ENCODE data around the gene CYB561. TPM values are rescaled to one million over a fixed set of nuclear protein-coding genes. Genes with fewer than 3 reads are reported as not detected.
A peak's percentile ranks its signal among the peaks of the same experiment; 100 is the strongest.

Gene CYB561
- total RNA-seq, 1 experiment from 2014 or later, result 67.6 TPM

DNA sequence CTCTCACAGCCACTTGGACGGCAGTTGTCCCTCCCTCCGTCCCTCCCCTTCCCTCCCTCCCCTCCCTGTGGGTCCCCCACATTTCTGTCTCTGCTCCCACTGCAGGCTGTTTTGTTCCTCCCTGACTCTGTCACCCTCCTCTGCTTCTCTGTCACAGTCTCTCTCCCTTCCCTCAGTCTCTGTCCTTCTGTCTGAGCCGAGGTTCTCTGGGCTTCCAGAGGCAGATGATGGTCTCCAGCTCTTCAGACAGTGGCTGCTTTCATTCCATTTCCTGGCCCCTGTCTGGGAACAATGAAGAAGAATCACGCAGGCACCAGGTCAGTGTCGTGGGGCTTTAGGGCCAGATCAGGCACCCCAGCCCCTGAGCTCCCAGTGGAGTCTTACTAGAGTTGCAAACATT lies 8.8 kb upstream of the CYB561 start:
- DNase-seq (ENCODE audit: low read depth, low spot score) (no peak), ATAC-seq (no peak)
- H3K4me3 ChIP-seq (replicated peaks in 1 of 2; ENCODE audit: low read depth in 1 of 2, low read length in 2 of 2), result no peak overlapping the region
- H3K9ac ChIP-seq (ENCODE audit: low read length), result no peak overlapping the region
- no peak overlapping the region for H3K4me2 ChIP-seq (ENCODE audit: low read length)
- no peaks in the 10 kb centered on the region for H4K20me1 ChIP-seq (ENCODE audit: insufficient read depth)
- no TSS peak for BruUV-seq (replicated peaks)
- H3K79me2 ChIP-seq (ENCODE audit: insufficient read depth, low read length), result no peaks in the 10 kb centered on the region
- no peaks in the 10 kb centered on the region for H3K36me3 ChIP-seq (ENCODE audit: control insufficient read depth in 1 of 2, insufficient read depth in 2 of 2, low read length in 2 of 2)
- TF ChIP-seq POLR2A (IDR thresholded peaks at IDR 0.05; ENCODE audit: borderline replicate concordance, extremely low read depth, insufficient read depth, insufficient read length) (no peak), SP1 (IDR thresholded peaks at IDR 0.05; ENCODE audit: low read depth) (no peak), YY1 (IDR thresholded peaks at IDR 0.05; ENCODE audit: extremely low read depth, insufficient replicate concordance, low read depth, low read length) (no peak), CEBPB (IDR thresholded peaks at IDR 0.05; ENCODE audit: low read depth) (no peak), CBX3 (IDR thresholded peaks at IDR 0.05; ENCODE audit: low read depth) (no peak), RAD21 (IDR thresholded peaks at IDR 0.05; ENCODE audit: low read depth) (no peak), FOSL1 (IDR thresholded peaks at IDR 0.05; ENCODE audit: low read depth) (no peak), SRF (IDR thresholded peaks at IDR 0.05; ENCODE audit: low read depth) (no peak), ZFX (IDR thresholded peaks at IDR 0.05) (no peak), ELF1 (IDR thresholded peaks at IDR 0.05; ENCODE audit: borderline replicate concordance, low read depth) (no peak), POLR2AphosphoS5 (IDR thresholded peaks at IDR 0.05; ENCODE audit: low read depth, low read length) (no peak), EGR1 (IDR thresholded peaks at IDR 0.05; ENCODE audit: low read depth) (no peak)
- TF ChIP-seq, protein P1, sequence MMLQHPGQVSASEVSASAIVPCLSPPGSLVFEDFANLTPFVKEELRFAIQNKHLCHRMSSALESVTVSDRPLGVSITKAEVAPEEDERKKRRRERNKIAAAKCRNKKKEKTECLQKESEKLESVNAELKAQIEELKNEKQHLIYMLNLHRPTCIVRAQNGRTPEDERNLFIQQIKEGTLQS (IDR thresholded peaks at IDR 0.05), result no peak
- TF ChIP-seq, protein P2, sequence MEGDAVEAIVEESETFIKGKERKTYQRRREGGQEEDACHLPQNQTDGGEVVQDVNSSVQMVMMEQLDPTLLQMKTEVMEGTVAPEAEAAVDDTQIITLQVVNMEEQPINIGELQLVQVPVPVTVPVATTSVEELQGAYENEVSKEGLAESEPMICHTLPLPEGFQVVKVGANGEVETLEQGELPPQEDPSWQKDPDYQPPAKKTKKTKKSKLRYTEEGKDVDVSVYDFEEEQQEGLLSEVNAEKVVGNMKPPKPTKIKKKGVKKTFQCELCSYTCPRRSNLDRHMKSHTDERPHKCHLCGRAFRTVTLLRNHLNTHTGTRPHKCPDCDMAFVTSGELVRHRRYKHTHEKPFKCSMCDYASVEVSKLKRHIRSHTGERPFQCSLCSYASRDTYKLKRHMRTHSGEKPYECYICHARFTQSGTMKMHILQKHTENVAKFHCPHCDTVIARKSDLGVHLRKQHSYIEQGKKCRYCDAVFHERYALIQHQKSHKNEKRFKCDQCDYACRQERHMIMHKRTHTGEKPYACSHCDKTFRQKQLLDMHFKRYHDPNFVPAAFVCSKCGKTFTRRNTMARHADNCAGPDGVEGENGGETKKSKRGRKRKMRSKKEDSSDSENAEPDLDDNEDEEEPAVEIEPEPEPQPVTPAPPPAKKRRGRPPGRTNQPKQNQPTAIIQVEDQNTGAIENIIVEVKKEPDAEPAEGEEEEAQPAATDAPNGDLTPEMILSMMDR (IDR thresholded peaks at IDR 0.05 in 2 of 3, conservative IDR thresholded peaks at IDR 0.05 in 1 of 3; ENCODE audit: borderline replicate concordance in 1 of 3, insufficient read depth in 1 of 3, low read depth in 2 of 3, low read length in 2 of 3), result no peak
- TF ChIP-seq, protein P3, sequence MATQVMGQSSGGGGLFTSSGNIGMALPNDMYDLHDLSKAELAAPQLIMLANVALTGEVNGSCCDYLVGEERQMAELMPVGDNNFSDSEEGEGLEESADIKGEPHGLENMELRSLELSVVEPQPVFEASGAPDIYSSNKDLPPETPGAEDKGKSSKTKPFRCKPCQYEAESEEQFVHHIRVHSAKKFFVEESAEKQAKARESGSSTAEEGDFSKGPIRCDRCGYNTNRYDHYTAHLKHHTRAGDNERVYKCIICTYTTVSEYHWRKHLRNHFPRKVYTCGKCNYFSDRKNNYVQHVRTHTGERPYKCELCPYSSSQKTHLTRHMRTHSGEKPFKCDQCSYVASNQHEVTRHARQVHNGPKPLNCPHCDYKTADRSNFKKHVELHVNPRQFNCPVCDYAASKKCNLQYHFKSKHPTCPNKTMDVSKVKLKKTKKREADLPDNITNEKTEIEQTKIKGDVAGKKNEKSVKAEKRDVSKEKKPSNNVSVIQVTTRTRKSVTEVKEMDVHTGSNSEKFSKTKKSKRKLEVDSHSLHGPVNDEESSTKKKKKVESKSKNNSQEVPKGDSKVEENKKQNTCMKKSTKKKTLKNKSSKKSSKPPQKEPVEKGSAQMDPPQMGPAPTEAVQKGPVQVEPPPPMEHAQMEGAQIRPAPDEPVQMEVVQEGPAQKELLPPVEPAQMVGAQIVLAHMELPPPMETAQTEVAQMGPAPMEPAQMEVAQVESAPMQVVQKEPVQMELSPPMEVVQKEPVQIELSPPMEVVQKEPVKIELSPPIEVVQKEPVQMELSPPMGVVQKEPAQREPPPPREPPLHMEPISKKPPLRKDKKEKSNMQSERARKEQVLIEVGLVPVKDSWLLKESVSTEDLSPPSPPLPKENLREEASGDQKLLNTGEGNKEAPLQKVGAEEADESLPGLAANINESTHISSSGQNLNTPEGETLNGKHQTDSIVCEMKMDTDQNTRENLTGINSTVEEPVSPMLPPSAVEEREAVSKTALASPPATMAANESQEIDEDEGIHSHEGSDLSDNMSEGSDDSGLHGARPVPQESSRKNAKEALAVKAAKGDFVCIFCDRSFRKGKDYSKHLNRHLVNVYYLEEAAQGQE (IDR thresholded peaks at IDR 0.05; ENCODE audit: low read depth), result no peak
- TF ChIP-seq, protein P4, sequence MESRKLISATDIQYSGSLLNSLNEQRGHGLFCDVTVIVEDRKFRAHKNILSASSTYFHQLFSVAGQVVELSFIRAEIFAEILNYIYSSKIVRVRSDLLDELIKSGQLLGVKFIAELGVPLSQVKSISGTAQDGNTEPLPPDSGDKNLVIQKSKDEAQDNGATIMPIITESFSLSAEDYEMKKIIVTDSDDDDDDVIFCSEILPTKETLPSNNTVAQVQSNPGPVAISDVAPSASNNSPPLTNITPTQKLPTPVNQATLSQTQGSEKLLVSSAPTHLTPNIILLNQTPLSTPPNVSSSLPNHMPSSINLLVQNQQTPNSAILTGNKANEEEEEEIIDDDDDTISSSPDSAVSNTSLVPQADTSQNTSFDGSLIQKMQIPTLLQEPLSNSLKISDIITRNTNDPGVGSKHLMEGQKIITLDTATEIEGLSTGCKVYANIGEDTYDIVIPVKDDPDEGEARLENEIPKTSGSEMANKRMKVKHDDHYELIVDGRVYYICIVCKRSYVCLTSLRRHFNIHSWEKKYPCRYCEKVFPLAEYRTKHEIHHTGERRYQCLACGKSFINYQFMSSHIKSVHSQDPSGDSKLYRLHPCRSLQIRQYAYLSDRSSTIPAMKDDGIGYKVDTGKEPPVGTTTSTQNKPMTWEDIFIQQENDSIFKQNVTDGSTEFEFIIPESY (IDR thresholded peaks at IDR 0.05; ENCODE audit: extremely low read depth, insufficient replicate concordance, low read length), result no peak
- no peaks in the 10 kb centered on the region for H3K9me3 ChIP-seq (ENCODE audit: control insufficient read depth in 1 of 2, insufficient read depth in 1 of 2, low read depth in 1 of 2, low read length in 2 of 2)
- CTCF ChIA-PET, result interaction anchor here (0.7 to 1.7 kb wide), 2 partner anchors 10 to 29 kb away, joined by 3 to 8 read pairs; no protein-coding TSS in a partner anchor
- intact Hi-C loops (cut with micrococcal nuclease), result no loop called here
- H3K4me1 ChIP-seq (ENCODE audit: control insufficient read depth in 1 of 2, insufficient read depth in 2 of 2, low read length in 2 of 2), result peaks cover 0 to 23% of the 10 kb centered on the region in 2 experiments; a peak in 3 of 4 replicates
- no peak overlapping the region for H3K27ac ChIP-seq (ENCODE audit: low read depth, low read length)
- H3K9me2 ChIP-seq (ENCODE audit: insufficient read depth), result no peaks in the 10 kb centered on the region
- H3K27me3 ChIP-seq (ENCODE audit: insufficient read depth, low read length), result no peaks in the 10 kb centered on the region
- POLR2A ChIA-PET, result no interaction called here
- H2AFZ ChIP-seq (ENCODE audit: low read depth, low read length, poor library complexity, severe bottlenecking), result peak overlapping the region; percentile 0
- RAD21 ChIA-PET (ENCODE audit: low non-redundant PET in 1 of 2, low total read pairs in 2 of 2, uncharacterized antibody in 2 of 2, unreplicated experiment in 2 of 2), result no interaction called here

All from HCT116 (cell line).